Ovary (tissue), 9 donors: Measurements from ENCODE around the gene ADGRG3. TPM values are rescaled to one million over a fixed set of nuclear protein-coding genes. Genes with fewer than 3 reads are reported as not detected.

Experiments
- DNase-seq, 5 donors: peaks; one replicate each; pipeline ENCODE4 v3.0.0-alpha.2; 2019 to 2020
- H3K27ac ChIP-seq, 2 donors: fragments of 200-600 bp; one replicate each; pipeline versions ENCODE4 v1.5.1 to v1.8.0; 2019 to 2022
- H3K27me3 ChIP-seq: fragments of 200-600 bp; one replicate; pipeline ENCODE4 v1.8.0; 2022
- H3K36me3 ChIP-seq: fragments of 200-600 bp; sonication (generic); one replicate; pipeline ENCODE4 v1.5.1; 2019
- H3K4me1 ChIP-seq: one replicate; pipeline ENCODE4 v1.8.1; 2013; ENCODE audit warnings: mild to moderate bottlenecking, moderate library complexity; ENCODE audit not compliant: insufficient read depth
- H3K4me3 ChIP-seq: fragments of 200-600 bp; sonication (generic); one replicate; pipeline ENCODE4 v1.5.1; 2017
- H3K9me3 ChIP-seq, 2 donors: fragments of 200-600 bp in 1 of 2; sonication (generic) in 1 of 2; one replicate each; pipeline versions ENCODE4 v1.5.1 to v1.8.1; 2013 to 2019; ENCODE audit warnings: mild to moderate bottlenecking in 1 of 2, moderate library complexity in 1 of 2
- EP300 ChIP-seq: sonication (generic); formaldehyde crosslinking; IDR thresholded peaks from one replicate; pipeline ENCODE4 v1.6.1; 2017; ENCODE audit warnings: antibody characterized with exemption
- POLR2A ChIP-seq: fragments of 450-650 bp; IDR thresholded peaks from one replicate; pipeline ENCODE4 v1.6.1; 2017; ENCODE audit warnings: antibody characterized with exemption, mild to moderate bottlenecking, moderate library complexity
- WGBS, 3 donors: extraction: QIAGEN DNeasy Blood & Tissue Kit in 1 of 3; methylation state at CpG; one replicate each; pipeline versions ENCODE4 v1.1.5 to v1.1.7; 2013 to 2017; 5-methylcytosine and 5-hydroxymethylcytosine counted together
- intact Hi-C, 4 donors: fragments of 100-400 bp; cut with DNase I; formaldehyde crosslinking; loops; one replicate each; pipeline versions ENCODE4 v1.11.0 to v1.15.1; 2022 to 2023
- polyA plus RNA-seq, 2 donors: library from polyadenylated mRNA; stranded (reverse); fragments of 200-250 nt in 1 of 2; fragments of 350-450 nt in 1 of 2; fragmentation: Illumina TruSeq in 1 of 2; extraction: RNeasy Lipid Tissue Mini Kit (QIAGEN cat#74804) in 1 of 2; gene quantifications; one replicate each; pipeline ENCODE4 v1.2.3, GENCODE V29; 2013 to 2014
- total RNA-seq, 7 donors: library from RNA; depleted of rRNA in 2 of 7; stranded (reverse); fragments of >200 nt in 2 of 7; fragmentation: NEBNext Ultra II Directional in 3 of 7; extraction: Animal tissue kit (Norgen Biotek cat#: 25700) in 3 of 7; gene quantifications; one replicate each; pipeline versions ENCODE4 v1.1.0 to v1.2.4, GENCODE V29; 2016 to 2023
- TF ChIP-seq, protein P1 (sequence below), 3 donors: fragments of 450-650 bp in 2 of 3; fragments of 200-600 bp in 1 of 3; IDR thresholded peaks; one replicate each; pipeline versions ENCODE4 v1.5.1 to v1.8.0; 2016 to 2022; ENCODE audit warnings: antibody characterized with exemption in 3 of 3, mild to moderate bottlenecking in 1 of 3
- donor health status: DM: no; HTN: no; CAD: no; lungs with moderate emphysema.
- donor health status: DM: no; HTN: no; CAD: no.
- donor health status: Bipolar disorder and iron deficiency.
- donor health status: DM: yes; HTN: yes; CAD: no.
- donor health status: DM: no; HTN: no; CAD: no.
- donor health status: DM: yes; HTN: yes; CAD: no.

ADGRG3 gene
- total and polyA plus RNA-seq, 9 donors = 0.40 to 1.7 (median 0.92) TPM

DNA sequence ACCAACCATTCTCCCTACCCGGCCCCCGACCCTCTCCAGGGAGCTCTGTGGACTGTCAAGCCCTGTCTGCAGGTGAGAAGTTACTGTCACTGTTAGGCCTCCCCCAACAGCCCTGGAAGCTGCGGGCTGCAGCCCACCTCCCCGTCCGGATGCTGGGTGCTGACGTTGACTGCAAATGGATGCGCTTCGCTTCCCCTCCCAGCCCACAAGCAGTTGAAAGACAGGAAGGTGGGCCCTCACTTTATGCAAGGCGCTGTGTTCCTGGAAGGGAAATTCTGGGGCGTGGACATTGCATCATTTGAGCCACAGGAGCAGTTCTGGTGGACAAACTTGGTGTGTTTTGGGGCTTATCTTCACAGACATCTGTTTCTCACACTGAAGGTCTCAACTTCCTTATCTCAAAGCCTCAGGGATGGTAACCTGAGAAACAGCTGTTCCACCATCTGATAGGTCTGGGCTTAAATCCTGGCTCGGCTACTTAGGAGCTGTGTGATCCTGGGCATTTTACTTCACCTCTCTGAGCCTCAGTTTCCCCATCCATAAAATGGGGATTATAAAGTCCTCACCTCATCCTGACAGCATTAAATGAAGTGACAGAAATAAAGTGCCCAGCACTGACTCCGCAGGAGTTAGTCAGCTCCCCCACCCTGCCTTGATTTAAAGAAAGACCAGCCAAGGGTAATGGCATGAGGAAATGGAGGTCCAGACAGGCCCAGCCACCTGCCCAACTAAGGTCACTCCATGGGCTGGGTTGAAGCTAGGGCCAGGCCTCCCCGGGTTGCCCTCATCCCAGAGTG is 21.9 kb downstream of the ADGRG3 start:
- no peaks in the 10 kb centered on the region for H3K27me3 ChIP-seq
- no peak overlapping the region for H3K4me3 ChIP-seq
- peaks cover 1% of the 10 kb centered on the region for H3K4me1 ChIP-seq
- H3K9me3 ChIP-seq = no peaks in the 10 kb centered on the region
- TF ChIP-seq POLR2A = no peak
- TF ChIP-seq EP300 = no peak
- TF ChIP-seq, protein P1, sequence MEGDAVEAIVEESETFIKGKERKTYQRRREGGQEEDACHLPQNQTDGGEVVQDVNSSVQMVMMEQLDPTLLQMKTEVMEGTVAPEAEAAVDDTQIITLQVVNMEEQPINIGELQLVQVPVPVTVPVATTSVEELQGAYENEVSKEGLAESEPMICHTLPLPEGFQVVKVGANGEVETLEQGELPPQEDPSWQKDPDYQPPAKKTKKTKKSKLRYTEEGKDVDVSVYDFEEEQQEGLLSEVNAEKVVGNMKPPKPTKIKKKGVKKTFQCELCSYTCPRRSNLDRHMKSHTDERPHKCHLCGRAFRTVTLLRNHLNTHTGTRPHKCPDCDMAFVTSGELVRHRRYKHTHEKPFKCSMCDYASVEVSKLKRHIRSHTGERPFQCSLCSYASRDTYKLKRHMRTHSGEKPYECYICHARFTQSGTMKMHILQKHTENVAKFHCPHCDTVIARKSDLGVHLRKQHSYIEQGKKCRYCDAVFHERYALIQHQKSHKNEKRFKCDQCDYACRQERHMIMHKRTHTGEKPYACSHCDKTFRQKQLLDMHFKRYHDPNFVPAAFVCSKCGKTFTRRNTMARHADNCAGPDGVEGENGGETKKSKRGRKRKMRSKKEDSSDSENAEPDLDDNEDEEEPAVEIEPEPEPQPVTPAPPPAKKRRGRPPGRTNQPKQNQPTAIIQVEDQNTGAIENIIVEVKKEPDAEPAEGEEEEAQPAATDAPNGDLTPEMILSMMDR (IDR thresholded peaks at IDR 0.05) = no peak
- H3K36me3 ChIP-seq = no peaks in the 10 kb centered on the region
- 57 to 63% (median 57%) methylated on average over 13 of the region's 13 CpGs for WGBS, 3 donors
- H3K27ac ChIP-seq = no peak overlapping the region
- intact Hi-C loops = no loop called here
- DNase-seq = peak in 1 of 5 donors; percentile 11

DNA sequence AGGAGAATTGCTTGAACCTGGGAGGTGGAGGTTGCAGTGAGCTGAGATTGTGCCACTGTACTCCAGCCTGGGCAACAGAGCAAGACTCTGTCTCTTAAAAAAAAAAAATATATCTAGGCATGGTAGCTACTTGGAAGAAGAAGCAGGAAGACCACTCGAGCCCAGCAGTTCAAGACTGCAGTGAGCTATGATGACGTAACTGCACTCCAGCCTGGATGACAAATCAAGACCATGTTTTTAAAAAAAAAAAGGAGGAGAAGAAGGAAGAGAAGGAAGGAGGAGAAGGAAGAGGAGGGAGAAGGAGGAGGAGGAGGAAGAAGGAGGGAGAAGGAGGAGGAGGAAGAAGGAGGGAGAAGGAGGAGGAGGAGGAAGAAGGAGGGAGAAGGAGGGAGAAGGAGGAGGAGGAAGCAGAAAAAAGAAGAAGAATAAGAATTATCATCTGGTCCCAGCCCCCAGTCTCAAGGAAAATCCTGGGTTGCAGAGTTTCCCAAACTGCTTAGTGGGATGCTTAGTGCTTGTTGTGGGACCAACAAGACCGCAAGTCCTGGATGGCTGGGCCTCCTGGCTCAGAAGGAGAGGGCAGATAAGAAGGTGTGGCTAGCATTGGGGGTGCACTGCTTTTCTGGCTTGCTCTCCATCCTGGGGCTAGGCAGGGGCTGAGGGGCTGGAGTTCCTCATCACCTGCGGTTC is 22.8 kb downstream of the ADGRG3 start:
- Histone ChIP-seq H3K9me3 (no peaks in the 10 kb centered on the region), H3K4me3 (no peak overlapping the region), H3K27ac (no peak overlapping the region), H3K4me1 (peaks cover 1% of the 10 kb centered on the region), H3K36me3 (no peaks in the 10 kb centered on the region), H3K27me3 (no peaks in the 10 kb centered on the region)
- no peak for DNase-seq
- TF ChIP-seq EP300 (no peak), POLR2A (no peak)
- TF ChIP-seq, protein P1 (IDR thresholded peaks at IDR 0.05) = no peak
- 66 to 75% (median 67%) methylated on average over 3 to 4 of the region's 4 CpGs for WGBS, 3 donors
- intact Hi-C loops = no loop called here

DNA sequence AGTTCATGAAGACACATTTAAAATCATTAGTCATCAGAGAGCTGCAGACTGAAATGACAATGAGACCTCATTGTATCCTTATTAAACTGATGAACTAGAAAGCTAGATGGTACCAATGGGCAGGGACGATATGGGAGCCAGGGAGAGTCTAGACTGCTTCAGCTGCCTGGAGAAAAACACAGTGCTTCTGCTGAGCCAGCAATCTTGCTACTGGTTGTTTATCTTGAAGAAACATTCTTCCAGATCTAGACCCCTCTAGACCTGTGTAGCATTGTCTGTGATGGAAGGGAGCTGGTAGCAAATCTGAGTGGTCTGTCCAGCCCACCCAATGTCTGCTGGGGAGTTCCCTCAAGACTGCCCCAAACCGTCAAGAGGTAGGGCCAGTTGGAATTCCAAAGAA is 24.5 kb downstream of the ADGRG3 start:
- Histone ChIP-seq H3K27me3 (no peaks in the 10 kb centered on the region), H3K4me3 (no peak overlapping the region), H3K36me3 (no peaks in the 10 kb centered on the region), H3K27ac (no peak overlapping the region), H3K4me1 (peaks cover 1% of the 10 kb centered on the region), H3K9me3 (no peaks in the 10 kb centered on the region)
- TF ChIP-seq POLR2A (no peak), EP300 (no peak)
- TF ChIP-seq, protein P1 (IDR thresholded peaks at IDR 0.05) = no peak
- 43 to 50% methylated on average over 2 of the region's 2 CpGs; no CpG with 5 or more reads in 1 of the 3 donors for WGBS, 3 donors
- intact Hi-C loops = no loop called here
- DNase-seq = no peak

DNA sequence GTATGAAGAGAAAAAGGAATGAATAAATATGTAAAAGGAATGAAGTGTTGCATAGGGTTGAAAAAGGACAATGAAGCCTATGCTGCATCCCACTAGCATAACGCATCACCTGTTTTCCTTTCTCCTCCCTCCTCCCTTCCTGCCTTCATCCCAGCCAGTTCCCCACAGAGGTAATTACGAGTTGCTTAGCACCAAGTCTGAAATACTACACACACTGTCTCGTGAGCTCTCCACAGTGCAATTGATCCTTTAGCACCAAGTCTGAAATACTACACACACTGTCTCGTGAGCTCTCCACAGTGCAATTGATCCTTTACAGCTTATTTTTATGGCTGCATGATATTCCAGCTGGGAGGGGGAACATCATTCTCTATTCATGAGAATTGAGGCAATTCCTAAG is 25.4 kb downstream of the ADGRG3 start:
- no peaks in the 10 kb centered on the region for H3K36me3 ChIP-seq
- TF ChIP-seq EP300 (no peak), POLR2A (no peak)
- TF ChIP-seq, protein P1 (IDR thresholded peaks at IDR 0.05) = no peak
- H3K4me1 ChIP-seq = peaks cover 1% of the 10 kb centered on the region
- H3K27ac ChIP-seq = no peak overlapping the region
- DNase-seq = no peak
- no peak overlapping the region for H3K4me3 ChIP-seq
- intact Hi-C loops = no loop called here
- no peaks in the 10 kb centered on the region for H3K27me3 ChIP-seq
- no peaks in the 10 kb centered on the region for H3K9me3 ChIP-seq
- 72 to 76% methylated on average over 4 of the region's 4 CpGs; no CpG with 5 or more reads in 1 of the 3 donors for whole genome bisulfite sequencing, 3 donors
